Prostate gland (tissue), 2 donors: ENCODE results near the gene SOHLH1. TPM values are rescaled to one million over a fixed set of nuclear protein-coding genes. Genes with fewer than 3 reads are reported as not detected.

ENCODE experiments used
- DNase-seq: peaks from one replicate; pipeline ENCODE4 v3.0.0-alpha.2; 2019; ENCODE audit warnings: low spot score
- H3K27ac ChIP-seq, 2 donors: fragments of 200-600 bp; sonication (generic); 2 replicates each; pipeline ENCODE4 v1.5.1; 2017 to 2019
- H3K27me3 ChIP-seq: fragments of 200-600 bp; sonication (generic); replicated peaks from 2 replicates; pipeline ENCODE4 v1.5.1; 2019; ENCODE audit not compliant: insufficient read depth
- H3K36me3 ChIP-seq, 2 donors: fragments of 200-600 bp; sonication (generic); 1 replicate in 1 of 2; 2 replicates in 1 of 2; pipeline versions ENCODE4 v1.5.1 to v1.8.1; 2017 to 2019
- H3K4me1 ChIP-seq: fragments of 200-600 bp; sonication (generic); replicated peaks from 2 replicates; pipeline ENCODE4 v1.5.1; 2019
- H3K4me3 ChIP-seq, 2 donors: fragments of 200-600 bp; sonication (generic); 2 replicates each; pipeline ENCODE4 v1.5.1; 2017 to 2019
- H3K9me3 ChIP-seq: fragments of 200-600 bp; sonication (generic); 2 replicates; pipeline ENCODE4 v1.5.1; 2017
- POLR2A ChIP-seq: fragments of 450-650 bp; IDR thresholded peaks from one replicate; pipeline ENCODE4 v1.6.1; 2016; ENCODE audit warnings: antibody characterized with exemption, mild to moderate bottlenecking
- POLR2AphosphoS5 ChIP-seq: sonication (generic); formaldehyde crosslinking; IDR thresholded peaks from one replicate; pipeline ENCODE4 v1.6.1; 2017; ENCODE audit warnings: antibody characterized with exemption
- WGBS: methylation state at CpG from one replicate; pipeline ENCODE4 v1.1.5; 2018; 5-methylcytosine and 5-hydroxymethylcytosine counted together
- intact Hi-C: fragments of 100-400 bp; cut with DNase I; formaldehyde crosslinking; loops from one replicate; pipeline ENCODE4 v1.14.2; 2022
- total RNA-seq, 2 donors: library from RNA; depleted of rRNA; stranded (reverse); fragments of >200 nt; gene quantifications; one replicate each; pipeline ENCODE4 v1.1.0, GENCODE V29; 2016
- TF ChIP-seq, protein P1 (sequence below), 4 experiments: fragments of 200-600 bp in 2 of 4; fragments of 450-650 bp in 2 of 4; sonication (generic) in 2 of 4; IDR thresholded peaks; 1 replicate in 3 of 4; 2 replicates in 1 of 4; pipeline ENCODE4 v1.5.1; 2016 to 2019; ENCODE audit warnings: antibody characterized with exemption in 4 of 4, mild to moderate bottlenecking in 2 of 4, moderate library complexity in 2 of 4

SOHLH1 gene
- total RNA-seq, 2 donors from 2014 or later: 16.8 TPM; not detected in 1

DNA sequence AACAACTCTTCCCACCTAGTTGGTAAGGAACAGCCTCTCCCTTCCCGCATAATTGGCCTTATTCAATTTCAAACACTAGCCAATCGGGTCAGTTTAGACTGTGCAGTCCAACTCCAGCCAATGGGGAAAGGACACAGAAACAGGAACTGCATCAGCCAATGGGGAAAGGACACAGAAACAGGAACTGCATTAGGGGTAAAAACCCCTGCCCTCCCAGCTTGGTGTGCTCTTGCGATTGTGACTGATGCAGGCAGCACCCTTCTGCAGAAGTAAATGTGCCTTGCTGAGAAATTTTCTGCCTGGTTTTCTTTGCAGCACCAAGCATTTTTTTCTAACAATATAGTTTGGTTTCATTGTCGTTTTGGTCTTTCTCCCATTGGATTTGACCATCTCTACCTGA lies 51.4 kb downstream of the SOHLH1 start:
- no peaks in the 10 kb centered on the region for H3K4me1 ChIP-seq
- no peak overlapping the region for H3K4me3 ChIP-seq
- no peaks in the 10 kb centered on the region for H3K27me3 ChIP-seq
- TF ChIP-seq, protein P1, sequence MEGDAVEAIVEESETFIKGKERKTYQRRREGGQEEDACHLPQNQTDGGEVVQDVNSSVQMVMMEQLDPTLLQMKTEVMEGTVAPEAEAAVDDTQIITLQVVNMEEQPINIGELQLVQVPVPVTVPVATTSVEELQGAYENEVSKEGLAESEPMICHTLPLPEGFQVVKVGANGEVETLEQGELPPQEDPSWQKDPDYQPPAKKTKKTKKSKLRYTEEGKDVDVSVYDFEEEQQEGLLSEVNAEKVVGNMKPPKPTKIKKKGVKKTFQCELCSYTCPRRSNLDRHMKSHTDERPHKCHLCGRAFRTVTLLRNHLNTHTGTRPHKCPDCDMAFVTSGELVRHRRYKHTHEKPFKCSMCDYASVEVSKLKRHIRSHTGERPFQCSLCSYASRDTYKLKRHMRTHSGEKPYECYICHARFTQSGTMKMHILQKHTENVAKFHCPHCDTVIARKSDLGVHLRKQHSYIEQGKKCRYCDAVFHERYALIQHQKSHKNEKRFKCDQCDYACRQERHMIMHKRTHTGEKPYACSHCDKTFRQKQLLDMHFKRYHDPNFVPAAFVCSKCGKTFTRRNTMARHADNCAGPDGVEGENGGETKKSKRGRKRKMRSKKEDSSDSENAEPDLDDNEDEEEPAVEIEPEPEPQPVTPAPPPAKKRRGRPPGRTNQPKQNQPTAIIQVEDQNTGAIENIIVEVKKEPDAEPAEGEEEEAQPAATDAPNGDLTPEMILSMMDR (IDR thresholded peaks at IDR 0.05): no peak
- TF ChIP-seq POLR2AphosphoS5: no peak
- TF ChIP-seq POLR2A: no peak
- DNase-seq: no peak
- H3K9me3 ChIP-seq: no peaks in the 10 kb centered on the region
- WGBS: 95% methylated on average over 4 of the region's 4 CpGs
- H3K36me3 ChIP-seq: no peaks in the 10 kb centered on the region
- no peak overlapping the region for H3K27ac ChIP-seq
- intact Hi-C loops: no loop called here

GRCh38 chr9:135644631-135645218 lies 54.6 kb downstream of the SOHLH1 start:
- 59% methylated on average over 5 of the region's 5 CpGs for WGBS
- TF ChIP-seq, protein P1 (IDR thresholded peaks at IDR 0.05): no peak
- no peak for TF ChIP-seq POLR2AphosphoS5
- no peak for TF ChIP-seq POLR2A
- no peak for DNase-seq
- no peak overlapping the region for H3K27ac ChIP-seq
- no peaks in the 10 kb centered on the region for H3K36me3 ChIP-seq
- no peaks in the 10 kb centered on the region for H3K27me3 ChIP-seq
- intact Hi-C loops: no loop called here
- H3K4me3 ChIP-seq: no peak overlapping the region
- no peaks in the 10 kb centered on the region for H3K9me3 ChIP-seq
- no peaks in the 10 kb centered on the region for H3K4me1 ChIP-seq

Other genes with a start within 250 kb of the SOHLH1 start
- 10 to 100 TPM; 15.3 to 41.9 TPM for gene PPP1R26, start 219.7 kb downstream of the SOHLH1 start, total RNA-seq
- 10 to 100 TPM; 55.6 to 55.9 TPM for gene MRPS2, start 198.8 kb downstream of the SOHLH1 start, total RNA-seq
- gene LCN1, start 178.0 kb downstream of the SOHLH1 start, total RNA-seq: not detected
- gene OBP2A, start 153.4 kb downstream of the SOHLH1 start, total RNA-seq: 10 to 100 TPM in 1 of 2 donors, not detected in 1; 19.7 TPM
- gene PAEP, start 137.7 kb downstream of the SOHLH1 start, total RNA-seq: 1 to 10 TPM in 1 of 2 donors, not detected in 1; 3.0 TPM
- not detected for gene GLT6D1, start 59.9 kb downstream of the SOHLH1 start, total RNA-seq
- gene LCN9, start 36.2 kb downstream of the SOHLH1 start, total RNA-seq: not detected
- 1 to 10 TPM in 1 of 2 donors, under 1 TPM in 1; 0.09 to 3.0 TPM for gene KCNT1, start 2.7 kb upstream of the SOHLH1 start, total RNA-seq
- 10 to 100 TPM; 28.3 to 86.6 TPM for gene CAMSAP1, start 208.1 kb upstream of the SOHLH1 start, total RNA-seq